ENCODE measurements around the gene CLSTN2.

Gene CLSTN2

DNA sequence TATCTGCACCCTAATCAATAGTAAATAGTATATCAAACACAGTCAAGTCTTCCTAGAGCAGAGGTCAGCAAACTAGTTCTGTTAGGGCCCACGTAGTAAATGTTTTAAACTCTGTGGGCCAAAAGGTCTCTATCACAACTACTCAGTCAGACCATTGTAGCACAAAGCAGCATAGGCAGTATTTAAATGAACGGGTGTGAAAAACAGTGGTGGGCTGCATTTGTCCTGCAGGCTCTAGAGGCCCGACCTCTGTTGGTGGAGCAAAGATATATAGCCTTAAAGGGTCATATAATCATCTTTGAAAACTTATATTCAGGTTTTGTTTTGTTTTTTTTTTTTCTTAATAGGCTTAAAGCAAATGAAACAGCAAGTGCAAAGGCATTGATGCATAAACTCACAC is 416.5 kb downstream of the CLSTN2 start:
- DNase-seq: no peak

GRCh38 chr3:140355481-140355880 is 420.5 kb downstream of the CLSTN2 start:
- no peak for DNase-seq

DNA sequence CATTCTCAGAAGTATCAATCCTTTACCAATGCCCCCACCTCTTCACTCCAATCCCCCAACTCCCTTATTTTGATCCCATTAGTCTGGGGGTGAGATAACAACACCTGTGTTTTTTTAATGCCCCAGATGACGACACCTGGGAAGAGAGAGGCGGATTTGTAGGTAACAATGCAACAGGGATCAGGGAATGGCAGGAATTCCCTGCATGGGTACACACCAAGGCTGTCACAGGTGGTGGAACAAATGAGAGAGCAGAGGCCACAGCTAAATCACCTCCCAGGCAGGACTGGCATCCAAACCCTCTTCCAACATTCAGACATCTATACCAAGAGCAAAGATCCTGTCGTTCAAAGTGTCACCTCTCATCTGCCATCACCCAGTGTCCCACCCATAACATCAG is 423.7 kb downstream of the CLSTN2 start:
- DNase-seq: no peak

- DNase-seq: no peak
Observed at GRCh38 chr3:140359233-140359995, 424.4 kb downstream of the CLSTN2 start.

GRCh38 chr3:140360332-140360731 is 425.3 kb downstream of the CLSTN2 start:
- DNase-seq: no peak

DNA sequence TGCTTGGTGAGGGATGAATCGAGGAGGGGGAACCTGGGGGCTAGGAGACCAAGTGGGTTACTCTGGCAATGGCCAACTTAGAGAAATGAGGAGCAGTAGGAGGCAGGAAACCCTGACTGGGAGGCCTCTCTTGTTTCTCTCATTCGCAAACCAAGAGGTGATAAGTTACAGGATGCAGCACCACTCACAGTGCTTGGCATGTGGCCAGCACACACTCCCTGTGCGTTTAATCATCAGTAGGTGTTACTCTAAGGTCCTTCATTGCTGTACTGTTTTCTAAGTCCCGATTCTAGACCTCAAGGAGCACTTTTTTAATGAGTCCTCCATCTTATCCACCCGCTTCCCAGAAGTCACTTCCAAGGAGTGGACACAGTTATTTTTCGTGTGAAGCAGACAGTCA is 428.8 kb downstream of the CLSTN2 start:
- no peak for DNase-seq

GRCh38 chr3:140365872-140366697 is 431.1 kb downstream of the CLSTN2 start:
- no peak for DNase-seq

- DNase-seq: no peak
Observed at GRCh38 chr3:140368223-140368811, 433.3 kb downstream of the CLSTN2 start.

DNA sequence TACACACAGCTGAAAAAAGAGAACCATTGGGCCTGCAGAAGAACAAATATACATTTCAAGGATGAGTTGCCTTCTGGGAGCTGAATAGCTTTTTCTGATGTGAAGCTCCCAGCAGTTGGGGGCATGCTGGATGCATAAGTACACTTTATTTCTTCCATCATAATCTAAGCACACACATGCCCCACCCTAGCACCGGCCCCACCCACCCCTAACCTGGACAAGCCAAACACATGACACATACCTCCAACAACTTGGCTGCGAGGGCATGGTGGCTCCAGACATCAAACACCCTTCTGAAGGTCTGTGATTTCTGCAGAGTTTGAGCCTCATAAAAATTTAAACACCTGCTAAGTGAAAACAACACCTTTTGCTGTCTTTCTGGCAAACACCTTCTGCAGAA is 435.7 kb downstream of the CLSTN2 start:
- DNase-seq: no peak

DNA sequence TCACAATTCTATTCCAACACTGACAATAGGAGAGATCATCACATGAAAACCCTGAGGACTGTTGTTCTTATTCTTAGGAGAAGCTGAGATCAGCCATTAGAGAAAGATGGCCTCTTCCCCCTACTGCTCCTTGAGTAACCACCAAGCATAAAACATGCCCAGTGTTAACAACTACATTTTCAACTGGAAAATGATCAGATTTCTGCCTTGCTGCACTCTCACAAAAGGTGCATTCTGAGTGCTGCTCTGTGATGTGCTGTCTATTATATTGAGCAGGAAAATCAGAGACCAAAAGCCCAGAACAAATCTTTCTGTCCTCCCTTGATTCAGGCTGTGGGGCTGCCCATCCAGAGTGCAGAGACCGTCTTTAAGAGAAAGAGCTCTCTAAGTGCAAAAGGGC is 438.2 kb downstream of the CLSTN2 start:
- DNase-seq: no peak

DNA sequence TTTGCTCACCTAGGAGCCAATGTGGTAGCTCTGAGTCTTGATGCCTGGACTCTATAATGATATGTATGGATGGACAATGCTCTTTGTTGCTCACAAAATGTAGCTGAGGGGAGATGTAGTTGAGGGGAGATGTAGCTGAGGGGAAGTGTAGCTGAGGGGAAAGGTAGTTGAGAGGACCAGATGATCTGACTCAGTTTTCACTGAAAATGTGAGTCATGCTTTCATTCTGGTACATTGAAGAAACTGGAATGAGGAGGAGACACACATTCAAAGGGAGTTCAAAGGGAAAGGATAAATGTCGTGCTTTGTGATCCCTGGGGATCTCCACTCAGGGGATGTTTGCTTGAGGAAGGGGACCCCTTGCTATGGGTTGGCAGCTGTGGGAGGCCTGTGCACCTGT is 440.0 kb downstream of the CLSTN2 start:
- no peak for DNase-seq

GRCh38 chr3:140376136-140376889 is 441.3 kb downstream of the CLSTN2 start:
- no peak for DNase-seq

DNA sequence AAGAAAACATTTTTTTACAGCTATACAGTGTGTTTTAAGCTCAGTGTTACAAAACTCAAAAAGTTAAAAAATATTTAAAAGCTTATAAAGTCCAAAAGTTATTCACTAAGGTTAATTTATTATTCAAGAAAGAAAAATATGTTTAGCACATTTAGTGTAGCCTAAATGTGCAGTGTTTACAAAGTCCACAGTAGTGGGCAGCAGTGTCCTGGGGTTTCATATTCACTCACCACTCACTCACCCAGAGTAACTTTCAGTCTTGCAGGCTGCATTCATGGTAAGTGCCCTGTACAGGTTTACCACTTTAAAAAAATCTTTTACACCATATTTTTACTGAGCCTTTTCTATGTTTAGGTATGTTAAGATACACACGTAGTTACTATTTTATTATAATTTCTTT is 442.7 kb downstream of the CLSTN2 start:
- no peak for DNase-seq

- no peak for DNase-seq
Observed at GRCh38 chr3:140378571-140379340, 443.8 kb downstream of the CLSTN2 start.

- no peak for DNase-seq
Observed at GRCh38 chr3:140384028-140384771, 449.2 kb downstream of the CLSTN2 start.

DNA sequence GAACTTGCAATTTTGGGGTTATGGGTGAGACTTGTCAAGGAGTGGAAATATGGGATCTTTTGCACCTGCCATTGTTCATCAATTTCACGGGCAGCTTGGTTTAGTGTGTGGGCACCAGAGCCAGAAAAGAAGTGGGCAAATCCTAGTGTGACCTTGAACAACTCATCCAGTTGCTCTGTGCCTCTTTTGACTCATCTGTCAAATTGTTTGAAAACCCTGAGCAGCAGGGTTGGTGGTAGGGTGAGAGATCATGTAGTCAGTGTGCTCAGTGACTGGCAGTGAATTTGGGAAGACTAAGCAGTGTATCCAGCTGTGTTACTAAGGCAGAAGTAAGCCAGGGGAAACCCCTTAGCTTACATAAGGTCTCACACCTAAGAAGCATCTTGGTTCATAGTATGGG is 449.9 kb downstream of the CLSTN2 start:
- no peak for DNase-seq

DNA sequence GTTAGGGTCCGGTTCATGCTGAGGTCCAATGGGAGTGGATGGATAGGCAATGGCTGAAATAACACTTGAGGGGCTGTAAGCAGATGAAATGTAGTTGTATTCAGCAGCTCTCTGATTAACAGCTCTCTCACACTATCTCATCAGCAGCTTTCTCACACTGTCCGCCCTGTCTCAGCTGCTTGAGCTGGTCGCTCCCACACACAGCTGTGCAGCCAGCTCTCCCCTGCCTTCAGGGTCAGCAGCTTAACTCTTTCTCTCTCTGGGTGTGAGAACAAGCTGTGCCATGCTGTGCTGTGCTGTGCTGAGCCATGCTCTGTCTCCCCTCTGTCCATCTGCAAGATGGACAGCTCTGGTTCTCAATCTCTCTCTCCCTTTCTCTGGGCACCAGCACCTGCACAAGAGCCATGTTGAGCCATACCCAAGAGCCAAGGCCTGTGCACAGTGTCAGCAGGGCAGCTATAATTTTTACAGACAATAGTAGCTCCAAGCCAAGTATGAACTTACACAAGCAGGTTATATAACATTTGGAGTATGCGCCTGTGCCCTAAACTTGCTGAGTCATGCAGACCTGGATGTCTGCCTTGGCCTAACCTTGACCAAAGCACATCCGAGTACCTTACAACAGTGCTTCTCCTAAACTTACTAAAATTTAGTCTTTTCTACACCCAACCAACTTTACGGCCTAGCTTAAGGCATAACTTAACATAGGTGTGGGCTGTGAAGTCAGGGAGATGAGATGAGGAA is 451.5 kb downstream of the CLSTN2 start:
- DNase-seq: no peak

- no peak for DNase-seq
Observed at GRCh38 chr3:140387244-140387643, 452.3 kb downstream of the CLSTN2 start.

DNA sequence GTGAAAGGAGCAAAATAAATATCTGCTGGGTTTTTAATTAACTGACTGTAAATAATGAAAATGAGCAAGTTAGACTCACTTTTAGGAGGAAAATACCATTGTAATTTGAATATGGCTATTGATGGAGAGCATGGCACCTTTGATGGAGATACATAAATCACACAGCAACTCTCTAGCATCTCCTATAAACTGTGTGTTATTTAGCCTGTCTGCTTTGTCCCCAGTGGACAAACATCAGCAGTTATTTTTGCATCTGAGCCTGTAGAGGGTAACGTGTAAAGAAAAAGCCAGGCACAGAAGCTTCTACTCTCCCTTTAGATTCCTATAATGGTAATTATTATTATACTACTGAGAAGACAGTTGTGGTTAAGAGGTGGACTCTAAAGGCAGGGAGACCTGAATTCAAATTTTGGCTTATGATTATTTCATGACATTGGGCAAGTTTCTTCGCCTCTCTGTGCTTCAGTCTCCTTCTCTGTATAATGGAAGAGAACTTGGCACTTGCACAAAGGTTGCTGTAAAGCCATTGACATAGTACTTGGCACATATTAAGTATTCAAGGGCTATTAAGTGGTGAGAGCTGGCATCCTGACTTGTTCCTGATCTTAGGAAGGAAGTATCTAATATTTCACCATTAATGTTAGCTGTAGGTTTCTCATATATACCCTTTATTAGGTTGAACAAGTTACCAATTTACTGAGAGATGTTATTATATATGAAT is 453.4 kb downstream of the CLSTN2 start:
- DNase-seq: no peak

DNA sequence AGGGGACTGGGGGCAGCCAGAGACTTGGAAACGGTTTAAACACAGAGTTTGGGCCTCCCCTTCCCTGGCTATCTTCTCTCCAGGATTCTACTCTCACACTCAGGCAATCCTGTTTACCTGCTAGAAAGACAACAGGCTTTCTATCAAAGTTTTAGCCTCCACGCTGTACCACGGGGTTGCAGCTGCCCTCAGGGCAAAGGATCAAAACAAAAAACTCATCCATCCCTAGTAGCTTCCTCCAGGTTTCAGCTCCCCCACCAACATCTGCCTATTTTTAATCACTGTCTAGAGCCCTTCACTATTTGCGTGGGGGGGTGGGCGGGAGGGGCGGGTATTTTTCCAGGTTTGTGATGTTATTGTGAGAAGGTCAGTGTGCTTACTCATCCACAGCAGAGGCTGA is 456.1 kb downstream of the CLSTN2 start:
- no peak for DNase-seq
